Adrenal gland (tissue), 5 donors: ENCODE data around the gene TNFSF11.

Experiments used
- POLR2A ChIP-seq, 2 donors: fragments of 450-650 bp; IDR thresholded peaks; one replicate each; pipeline ENCODE4 v1.6.1; 2017; ENCODE audit warnings: antibody characterized with exemption in 2 of 2, mild to moderate bottlenecking in 2 of 2, moderate library complexity in 1 of 2
- TF ChIP-seq, protein P1 (sequence below), 6 experiments: fragments of 450-650 bp in 4 of 6; fragments of 200-600 bp in 2 of 6; sonication (generic) in 1 of 6; IDR thresholded peaks; 1 replicate in 5 of 6; 2 replicates in 1 of 6; pipeline versions ENCODE4 v1.5.1 to v1.8.0; 2016 to 2021; ENCODE audit warnings: antibody characterized with exemption in 6 of 6, mild to moderate bottlenecking in 2 of 6, moderate library complexity in 1 of 6
- donor health status: DM: no; HTN: no; CAD: no.

DNA sequence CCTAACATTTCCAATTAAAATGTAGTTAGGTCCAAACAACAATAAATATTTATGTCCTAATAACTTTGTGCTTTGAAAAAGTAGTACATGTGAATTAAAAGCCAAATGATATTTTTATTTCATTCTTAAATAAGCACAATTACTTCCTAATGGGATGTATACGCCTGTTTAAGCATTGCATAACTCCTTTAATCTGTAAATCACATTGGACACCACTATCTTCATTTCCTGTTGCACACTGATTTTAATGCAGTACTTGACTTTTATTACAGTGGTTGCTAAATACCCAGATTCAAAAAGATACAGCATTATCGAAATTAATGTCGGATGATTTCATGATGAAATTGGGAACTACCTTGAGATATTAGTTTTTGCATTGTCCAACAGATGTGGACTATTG is 70.9 kb downstream of the TNFSF11 start:
- no peak for TF ChIP-seq POLR2A (IDR thresholded peaks at IDR 0.05)
- TF ChIP-seq, protein P1, sequence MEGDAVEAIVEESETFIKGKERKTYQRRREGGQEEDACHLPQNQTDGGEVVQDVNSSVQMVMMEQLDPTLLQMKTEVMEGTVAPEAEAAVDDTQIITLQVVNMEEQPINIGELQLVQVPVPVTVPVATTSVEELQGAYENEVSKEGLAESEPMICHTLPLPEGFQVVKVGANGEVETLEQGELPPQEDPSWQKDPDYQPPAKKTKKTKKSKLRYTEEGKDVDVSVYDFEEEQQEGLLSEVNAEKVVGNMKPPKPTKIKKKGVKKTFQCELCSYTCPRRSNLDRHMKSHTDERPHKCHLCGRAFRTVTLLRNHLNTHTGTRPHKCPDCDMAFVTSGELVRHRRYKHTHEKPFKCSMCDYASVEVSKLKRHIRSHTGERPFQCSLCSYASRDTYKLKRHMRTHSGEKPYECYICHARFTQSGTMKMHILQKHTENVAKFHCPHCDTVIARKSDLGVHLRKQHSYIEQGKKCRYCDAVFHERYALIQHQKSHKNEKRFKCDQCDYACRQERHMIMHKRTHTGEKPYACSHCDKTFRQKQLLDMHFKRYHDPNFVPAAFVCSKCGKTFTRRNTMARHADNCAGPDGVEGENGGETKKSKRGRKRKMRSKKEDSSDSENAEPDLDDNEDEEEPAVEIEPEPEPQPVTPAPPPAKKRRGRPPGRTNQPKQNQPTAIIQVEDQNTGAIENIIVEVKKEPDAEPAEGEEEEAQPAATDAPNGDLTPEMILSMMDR (IDR thresholded peaks at IDR 0.05), result no peak
